Suppressor macrophage treated with lipopolysaccharide for 1 hour (primary cell): ENCODE data around the gene ZNF148.
"Not testable (repeated sequence)": the region's sequence is repeated elsewhere in the genome, so short reads cannot be mapped to it uniquely, and the experiment has no call there.

ENCODE experiments used
- DNase-seq, 3 donors: peaks; one replicate each; pipeline ENCODE4 v3.0.0-alpha.2; 2020 to 2022

Gene ZNF148

GRCh38 chr3:125367403-125368230 lies 7.5 kb downstream of the ZNF148 start:
- no peak for DNase-seq

- no peak for DNase-seq
These were observed 9.0 kb downstream of the ZNF148 start for GRCh38 chr3:125366132-125366531.

- DNase-seq, result no peak
These were observed 15.4 kb downstream of the ZNF148 start for GRCh38 chr3:125359700-125360099.

GRCh38 chr3:125358923-125359322 lies 16.2 kb downstream of the ZNF148 start:
- no peak for DNase-seq

GRCh38 chr3:125357837-125358236 lies 17.3 kb downstream of the ZNF148 start:
- DNase-seq, result no peak

GRCh38 chr3:125357032-125357658 lies 18.0 kb downstream of the ZNF148 start:
- DNase-seq, result peak; percentile 31 to 44 (median 37)

GRCh38 chr3:125356140-125357026 lies 18.7 kb downstream of the ZNF148 start:
- no peak for DNase-seq

- no peak for DNase-seq
These were observed 21.5 kb downstream of the ZNF148 start for GRCh38 chr3:125353659-125354058.

- DNase-seq, result no peak
These were observed 22.0 kb downstream of the ZNF148 start for GRCh38 chr3:125353128-125353527.

GRCh38 chr3:125351814-125352456 lies 23.2 kb downstream of the ZNF148 start:
- peak in 2 of 3 donors; percentile 6 to 20 for DNase-seq

GRCh38 chr3:125351152-125351551 lies 24.0 kb downstream of the ZNF148 start:
- no peak for DNase-seq

GRCh38 chr3:125350597-125350996 lies 24.5 kb downstream of the ZNF148 start:
- DNase-seq, result no peak

- DNase-seq, result no peak
These were observed 25.5 kb downstream of the ZNF148 start for GRCh38 chr3:125349556-125350165.

- DNase-seq, result no peak
These were observed 26.1 kb downstream of the ZNF148 start for GRCh38 chr3:125349055-125349454.

- not testable (repeated sequence) for DNase-seq
These were observed 31.8 kb downstream of the ZNF148 start for GRCh38 chr3:125343367-125343766.

GRCh38 chr3:125340121-125340520 lies 35.0 kb downstream of the ZNF148 start:
- DNase-seq, result no peak

- no peak for DNase-seq
These were observed 37.6 kb downstream of the ZNF148 start for GRCh38 chr3:125337506-125337905.

- DNase-seq, result no peak
These were observed 40.2 kb downstream of the ZNF148 start for GRCh38 chr3:125334675-125335560.

GRCh38 chr3:125332504-125332903 lies 42.6 kb downstream of the ZNF148 start:
- no peak for DNase-seq

- DNase-seq, result peak in 1 of 3 donors; percentile 28
These were observed 43.9 kb downstream of the ZNF148 start for GRCh38 chr3:125331243-125331642.

GRCh38 chr3:125326957-125327356 lies 48.2 kb downstream of the ZNF148 start:
- DNase-seq, result no peak
